PFSK-1 (cell line): Measurements from ENCODE around the gene PELI2.

Experiments
- REST ChIP-seq, 2 experiments: IDR thresholded peaks; 2 replicates each; pipeline versions ENCODE4 v1.6.1 to v1.8.0; 2011 to 2012; ENCODE audit warnings: low read depth in 2 of 2, low read length in 2 of 2, control low read depth in 1 of 2, inconsistent platforms in 1 of 2, mild to moderate bottlenecking in 1 of 2, moderate library complexity in 1 of 2; ENCODE audit not compliant: insufficient read depth in 1 of 2
- SIN3A ChIP-seq: IDR thresholded peaks from 2 replicates; pipeline ENCODE4 v1.6.1; 2012; ENCODE audit warnings: mild to moderate bottlenecking, low read length, moderate library complexity, borderline replicate concordance; ENCODE audit not compliant: insufficient read depth
- TAF1 ChIP-seq: IDR thresholded peaks from 2 replicates; pipeline ENCODE4 v1.6.1; 2012; ENCODE audit warnings: low read length, control low read depth, borderline replicate concordance; ENCODE audit not compliant: insufficient read depth

GRCh38 chr14:56175773-56176172 lies 57.6 kb downstream of the PELI2 start:
- no peak for TF ChIP-seq TAF1
- no peak for TF ChIP-seq SIN3A
- no peak for TF ChIP-seq REST (IDR thresholded peaks at IDR 0.05; ENCODE audit: insufficient read depth in 1 of 2, low read depth in 2 of 2, low read length in 2 of 2)
